ENCODE measurements around the gene STAT4.

The STAT4 gene

GRCh38 chr2:191083540-191083939 lies 67.3 kb downstream of the STAT4 start:
- no peak for DNase-seq (ENCODE audit: low spot score)

GRCh38 chr2:191082321-191082720 lies 68.5 kb downstream of the STAT4 start:
- no peak for DNase-seq (ENCODE audit: low spot score)

GRCh38 chr2:191081411-191082155 lies 69.2 kb downstream of the STAT4 start:
- DNase-seq (ENCODE audit: low spot score), result no peak

- DNase-seq (ENCODE audit: low spot score), result no peak
Observed at GRCh38 chr2:191078165-191078867, 72.5 kb downstream of the STAT4 start.

- no peak for DNase-seq (ENCODE audit: low spot score)
Observed at GRCh38 chr2:191070276-191070675, 80.5 kb downstream of the STAT4 start.

- DNase-seq (ENCODE audit: low spot score), result no peak
Observed at GRCh38 chr2:191069606-191070005, 81.2 kb downstream of the STAT4 start.

GRCh38 chr2:191066919-191067233 lies 83.9 kb downstream of the STAT4 start:
- no peak for DNase-seq (ENCODE audit: low spot score)

- DNase-seq (ENCODE audit: low spot score), result no peak
Observed at GRCh38 chr2:191066197-191066918, 84.4 kb downstream of the STAT4 start.

- no peak for DNase-seq (ENCODE audit: low spot score)
Observed at GRCh38 chr2:191065785-191066184, 85.0 kb downstream of the STAT4 start.

- DNase-seq (ENCODE audit: low spot score), result no peak
Observed at GRCh38 chr2:191064590-191064989, 86.2 kb downstream of the STAT4 start.

GRCh38 chr2:191063584-191063983 lies 87.2 kb downstream of the STAT4 start:
- no peak for DNase-seq (ENCODE audit: low spot score)

- DNase-seq (ENCODE audit: low spot score), result no peak
Observed at GRCh38 chr2:191061381-191061980, 89.3 kb downstream of the STAT4 start.

GRCh38 chr2:191059308-191059707 lies 91.5 kb downstream of the STAT4 start:
- DNase-seq (ENCODE audit: low spot score), result no peak

GRCh38 chr2:191056228-191056627 lies 94.6 kb downstream of the STAT4 start:
- no peak for DNase-seq (ENCODE audit: low spot score)

GRCh38 chr2:191053256-191053655 lies 97.5 kb downstream of the STAT4 start:
- DNase-seq (ENCODE audit: low spot score), result no peak

- peak; percentile 28 for DNase-seq (ENCODE audit: low spot score)
Observed at GRCh38 chr2:191051825-191052778, 98.7 kb downstream of the STAT4 start.

- DNase-seq (ENCODE audit: low spot score), result no peak
Observed at GRCh38 chr2:191051177-191051576, 99.6 kb downstream of the STAT4 start.

GRCh38 chr2:191050640-191050987 lies 100.2 kb downstream of the STAT4 start:
- DNase-seq (ENCODE audit: low spot score), result no peak

GRCh38 chr2:191049728-191050639 lies 100.8 kb downstream of the STAT4 start:
- DNase-seq (ENCODE audit: low spot score), result no peak

- no peak for DNase-seq (ENCODE audit: low spot score)
Observed at GRCh38 chr2:191048073-191048472, 102.7 kb downstream of the STAT4 start.

- no peak for DNase-seq (ENCODE audit: low spot score)
Observed at GRCh38 chr2:191045141-191045540, 105.7 kb downstream of the STAT4 start.
